T-helper 22 cell (primary cell): ENCODE data around the gene CYP4A22.
A peak's percentile ranks its signal among the peaks of the same experiment; 100 is the strongest.
"Not testable (repeated sequence)": the region's sequence is repeated elsewhere in the genome, so short reads cannot be mapped to it uniquely, and the experiment has no call there.

Experiments
- DNase-seq: peaks from one replicate; pipeline ENCODE4 v3.0.0-alpha.2; 2020; ENCODE audit warnings: low read depth

CYP4A22 gene

DNA sequence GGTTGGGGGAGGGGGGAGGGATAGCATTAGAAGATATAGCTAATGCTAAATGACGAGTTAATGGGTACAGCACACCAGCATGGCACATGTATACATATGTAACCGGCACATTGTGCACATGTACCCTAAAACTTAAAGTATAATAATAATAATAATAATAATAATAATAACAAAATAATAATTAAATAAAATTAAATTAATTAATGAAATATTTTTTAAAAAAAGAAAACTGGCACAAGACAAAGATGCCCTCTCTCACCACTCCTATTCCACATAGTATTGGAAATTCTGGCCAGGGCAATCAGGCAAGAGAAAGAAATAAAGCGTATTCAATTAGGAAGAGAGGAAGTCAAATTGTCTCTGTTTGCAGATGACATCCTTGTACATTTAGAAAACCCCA is 20.7 kb downstream of the CYP4A22 start:
- DNase-seq: not testable (repeated sequence)

DNA sequence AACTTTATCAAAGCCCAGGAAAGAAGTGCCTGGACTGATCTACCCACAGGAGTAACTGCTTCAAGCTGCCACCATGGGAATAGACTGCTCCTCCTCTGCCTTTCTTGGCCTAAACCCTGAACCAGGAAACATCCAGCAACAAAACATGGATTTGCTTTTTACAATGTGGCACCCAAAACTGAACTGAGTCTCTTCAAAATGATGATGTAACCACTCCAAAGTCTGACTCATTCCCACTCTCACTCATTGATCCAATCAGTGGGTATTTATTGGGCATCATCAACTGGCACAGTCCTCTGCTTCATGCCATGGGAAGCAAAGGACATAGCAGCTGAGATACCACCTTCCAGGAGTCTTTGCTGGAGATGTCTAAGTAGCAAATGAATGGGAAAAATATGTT is 23.5 kb downstream of the CYP4A22 start:
- no peak for DNase-seq

DNA sequence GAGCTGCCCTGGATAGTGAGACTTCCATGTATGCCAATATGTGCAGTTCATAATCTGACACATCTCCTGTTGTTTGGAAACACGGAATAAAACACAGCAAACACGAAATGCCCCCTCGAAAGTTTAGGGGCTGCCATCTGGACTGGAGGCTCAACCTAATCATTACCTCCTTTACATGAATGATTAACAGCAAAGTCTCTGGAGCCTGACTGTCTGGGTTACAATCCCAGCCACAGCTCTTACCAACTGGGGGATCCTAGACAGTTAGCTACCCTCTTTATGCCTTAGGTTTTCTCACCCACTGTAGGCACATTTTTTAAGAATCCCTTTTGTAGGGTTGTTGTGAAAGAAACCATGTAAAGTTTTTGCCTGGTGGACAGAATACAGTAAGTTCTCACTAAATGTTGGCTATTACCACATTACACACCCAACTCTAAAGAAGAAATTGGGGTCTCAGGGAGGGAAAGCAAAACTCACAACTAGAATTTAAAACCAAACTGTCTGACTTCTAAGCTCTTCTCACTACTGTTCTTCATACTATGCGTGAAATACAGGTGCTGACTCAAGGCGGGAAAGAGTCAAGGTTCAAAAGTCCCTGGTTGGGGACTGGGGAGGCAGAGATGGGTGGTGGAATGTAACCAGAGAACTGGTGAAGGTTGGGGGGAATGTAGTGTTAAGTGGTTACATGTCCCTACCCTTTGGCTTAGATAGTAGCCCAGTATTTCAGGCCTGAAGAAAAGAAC is 24.2 kb downstream of the CYP4A22 start:
- DNase-seq: no peak

DNA sequence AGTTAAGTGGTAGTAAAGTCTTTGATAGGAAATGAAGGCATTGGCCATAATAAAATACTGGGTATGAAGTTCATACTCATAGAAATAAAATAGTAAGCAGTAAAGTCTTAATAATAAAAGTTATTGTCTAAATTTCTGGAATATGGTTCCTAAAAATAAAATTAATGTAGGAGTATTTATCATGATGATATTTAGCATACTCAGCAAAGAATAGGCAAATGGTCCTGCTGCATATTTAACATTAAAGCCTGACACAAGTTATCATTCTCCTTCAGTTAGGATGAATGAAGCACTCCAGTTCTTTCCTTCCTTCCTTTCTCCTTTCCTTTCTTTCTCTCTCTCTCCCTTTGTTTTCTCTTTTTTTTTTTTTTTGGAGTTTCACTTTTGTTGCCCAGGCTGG is 27.3 kb downstream of the CYP4A22 start:
- DNase-seq: no peak

DNA sequence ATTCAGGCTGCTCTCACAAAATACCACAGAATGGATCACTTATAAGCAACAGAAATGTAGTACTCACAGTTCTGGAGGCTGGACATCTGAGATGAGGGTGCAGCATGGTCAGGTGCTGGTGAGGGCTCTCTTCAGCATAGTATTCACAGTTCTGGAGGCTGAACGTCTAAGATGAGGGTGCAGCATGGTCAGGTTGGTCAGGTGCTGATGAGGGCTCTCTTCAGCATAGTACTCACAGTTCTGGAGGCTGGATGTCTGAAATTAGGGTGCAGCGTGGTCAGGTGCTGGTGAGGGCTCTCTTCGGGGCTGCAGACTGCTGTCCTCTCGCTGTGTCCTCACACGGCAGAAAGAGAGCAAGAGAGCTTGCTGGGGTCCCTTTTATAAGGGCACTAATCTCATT is 35.5 kb downstream of the CYP4A22 start:
- no peak for DNase-seq

DNA sequence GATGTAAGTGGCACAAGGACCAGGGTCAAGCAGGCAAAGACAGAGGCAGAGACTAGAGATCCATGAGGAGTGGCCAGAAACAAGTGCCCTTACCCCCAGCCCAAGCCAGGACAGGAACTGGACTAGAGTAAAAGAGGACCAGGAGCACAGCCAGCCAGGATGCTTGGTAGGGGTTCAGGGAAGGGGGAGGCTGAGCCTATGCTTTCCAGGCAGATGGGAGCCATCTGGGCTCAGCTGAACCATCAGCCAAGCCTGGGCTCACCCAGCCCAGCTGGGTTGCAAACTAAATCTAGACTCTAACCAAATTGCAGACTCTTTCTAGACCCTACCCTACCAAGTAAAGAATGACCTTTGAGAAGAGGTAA is 37.4 kb downstream of the CYP4A22 start:
- DNase-seq: no peak

DNA sequence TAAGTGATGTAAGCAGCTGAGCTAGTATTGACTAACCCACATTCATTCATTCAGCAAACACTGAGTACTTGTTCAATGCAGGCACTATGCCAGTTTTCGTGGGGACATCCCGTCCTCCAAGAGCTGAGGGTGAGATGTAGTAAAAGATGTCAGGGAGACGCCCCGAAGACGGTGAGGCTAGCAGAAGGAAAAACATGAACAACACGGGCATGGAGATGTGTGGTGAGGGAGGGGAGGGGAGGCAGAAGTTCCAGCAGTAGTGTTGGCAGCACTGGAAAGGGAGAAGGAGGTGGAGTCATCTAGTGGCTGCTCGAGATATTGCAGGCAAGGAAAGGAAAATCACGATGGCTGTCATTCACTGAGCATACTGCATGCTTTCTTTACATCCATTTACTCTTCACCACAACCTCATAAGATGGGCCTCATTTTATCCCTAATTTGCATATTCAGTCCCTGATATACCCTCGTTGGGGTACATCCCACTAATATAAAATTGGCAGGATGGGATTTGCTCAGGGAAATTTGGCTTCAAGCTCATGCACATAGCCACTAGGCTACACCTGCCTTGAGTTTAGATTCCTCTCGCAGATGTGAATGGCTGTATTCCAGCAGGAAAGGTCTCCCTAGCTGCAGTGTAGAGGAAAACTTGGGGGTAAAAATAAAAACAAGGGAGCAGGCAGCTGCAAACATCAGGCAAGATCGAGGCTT is 38.1 kb downstream of the CYP4A22 start:
- no peak for DNase-seq

DNA sequence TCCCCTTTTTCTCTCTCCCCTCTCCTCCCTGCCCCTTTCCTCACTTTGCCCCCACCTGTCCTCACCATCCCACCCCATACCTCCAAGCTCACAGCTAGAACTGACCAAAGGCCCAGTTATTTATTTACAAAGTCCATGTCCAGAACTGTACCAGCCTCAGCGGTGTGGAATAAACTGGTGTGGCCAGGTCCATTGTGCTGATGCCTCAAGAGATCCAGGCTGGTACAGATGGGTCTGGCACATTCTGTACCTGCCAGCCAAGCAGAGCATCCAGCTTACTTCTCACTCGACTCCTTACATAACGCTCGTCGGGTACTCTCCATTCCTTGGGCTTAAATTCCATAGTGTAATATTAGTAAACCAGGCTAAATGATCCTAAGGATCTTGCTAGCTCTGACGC is 40.8 kb downstream of the CYP4A22 start:
- no peak for DNase-seq

DNA sequence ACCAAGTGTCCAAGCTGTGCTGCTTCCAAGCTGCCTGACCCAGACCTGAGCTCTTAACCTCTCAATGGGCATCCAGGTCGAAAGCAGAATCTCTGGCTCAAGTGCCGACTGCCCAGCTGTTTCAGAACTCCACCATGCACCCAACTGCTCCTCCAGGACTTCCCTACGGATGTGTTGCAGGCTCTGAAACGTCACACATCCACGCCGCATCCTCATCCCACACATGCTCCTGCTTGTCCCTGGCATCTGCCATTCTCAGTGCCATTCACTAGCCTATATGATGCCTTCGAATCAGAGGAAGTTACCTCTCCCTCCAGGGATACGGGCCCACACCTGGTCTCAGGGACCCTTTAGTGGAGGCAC is 41.4 kb downstream of the CYP4A22 start:
- DNase-seq: no peak

DNA sequence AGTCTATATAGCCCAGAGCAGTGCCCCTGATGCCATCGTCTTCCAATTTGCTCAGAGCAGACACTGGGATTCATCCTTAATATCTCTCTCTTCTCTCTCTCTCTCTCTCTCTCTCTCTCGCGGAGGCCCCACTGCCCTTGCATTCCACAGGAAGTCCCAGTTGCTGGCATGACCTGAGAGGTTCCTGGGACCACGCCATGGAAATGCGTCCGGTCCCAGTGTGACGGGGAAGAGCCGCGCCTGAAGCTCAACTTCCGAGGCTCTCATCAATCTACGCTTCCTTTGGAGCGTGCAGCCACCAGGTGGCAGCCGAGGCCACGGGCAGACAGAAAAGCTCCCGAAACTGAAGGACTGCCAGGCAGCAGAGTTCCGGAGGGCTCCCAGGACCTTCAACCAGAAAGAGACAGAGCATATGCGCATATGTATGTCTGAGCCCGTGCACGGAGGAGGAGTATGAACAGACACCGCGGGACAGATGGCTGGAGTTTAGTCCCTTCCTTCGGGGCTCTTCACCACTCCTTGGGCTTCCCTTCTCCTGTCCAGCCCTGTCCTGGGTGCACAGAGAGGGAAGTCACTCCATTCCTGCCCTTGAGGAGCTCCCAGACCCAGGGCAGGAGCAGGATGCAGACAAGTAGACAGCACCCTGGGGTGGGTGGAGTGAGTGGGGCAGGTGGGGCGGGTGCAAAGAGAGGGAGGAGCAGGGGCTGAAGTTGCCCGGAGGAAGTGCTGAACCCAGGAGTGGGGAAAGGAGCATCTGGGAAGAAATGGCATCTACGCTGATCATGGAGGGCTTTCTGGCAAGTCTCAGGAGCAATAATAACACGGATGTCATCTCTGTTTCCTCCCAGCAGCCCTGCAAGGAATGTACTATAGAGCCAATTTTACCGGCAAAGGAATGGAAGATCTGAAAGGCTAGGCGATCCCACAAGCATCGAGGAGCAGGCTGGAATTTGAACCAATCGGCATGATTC is 42.1 kb downstream of the CYP4A22 start:
- DNase-seq: peak; percentile 22

DNA sequence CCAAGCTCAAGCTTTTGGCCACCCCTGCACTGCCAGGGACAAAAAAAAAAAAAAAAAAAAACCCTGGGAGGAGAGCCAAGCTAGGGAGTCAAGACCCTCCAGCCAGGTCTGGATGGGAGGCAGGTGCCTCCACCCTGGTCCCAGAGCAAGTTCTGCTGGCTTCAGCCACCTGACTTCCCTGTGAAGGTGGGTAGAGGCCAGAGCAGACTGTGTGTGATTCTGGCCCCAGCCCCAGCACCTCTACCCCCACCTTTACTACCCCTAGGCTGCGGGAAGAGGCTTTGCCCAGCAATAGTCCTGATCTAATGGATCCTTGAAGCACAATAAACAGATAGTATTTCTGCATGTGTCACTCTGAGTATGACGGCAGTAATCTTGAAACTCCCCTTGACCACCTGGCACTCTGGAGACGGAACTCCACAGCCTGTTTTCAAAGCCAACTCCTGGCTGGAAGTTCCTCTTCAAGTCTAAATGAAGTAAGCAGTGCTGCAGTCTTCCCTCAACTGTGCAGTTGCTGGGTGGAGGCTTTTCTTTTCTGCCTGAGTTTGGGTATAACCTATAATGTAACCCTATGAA is 42.8 kb downstream of the CYP4A22 start:
- no peak for DNase-seq

DNA sequence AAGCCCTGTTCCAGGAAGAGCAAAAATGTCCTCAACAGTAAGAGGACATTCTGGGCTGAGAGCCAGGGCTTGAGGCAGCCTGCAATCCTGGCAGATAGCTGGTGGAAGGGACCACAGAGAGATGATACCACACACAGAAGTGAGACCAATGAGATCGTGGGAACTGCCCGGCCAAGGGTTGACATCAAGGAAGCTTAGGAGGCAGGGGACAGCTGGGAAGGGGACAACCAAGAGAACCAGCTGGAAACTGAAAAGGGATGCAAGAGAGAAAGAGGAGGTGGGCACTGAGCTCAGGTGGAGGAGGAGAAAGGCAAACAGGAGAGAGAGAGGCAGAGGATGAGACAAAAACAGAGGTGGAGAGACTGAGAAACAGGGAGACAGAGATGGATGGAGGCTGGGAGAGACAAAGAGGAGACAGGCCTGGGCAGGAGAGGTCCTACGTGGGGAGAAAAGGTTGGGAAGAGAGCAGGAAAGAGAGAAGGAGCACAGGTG is 43.4 kb downstream of the CYP4A22 start:
- DNase-seq: no peak

DNA sequence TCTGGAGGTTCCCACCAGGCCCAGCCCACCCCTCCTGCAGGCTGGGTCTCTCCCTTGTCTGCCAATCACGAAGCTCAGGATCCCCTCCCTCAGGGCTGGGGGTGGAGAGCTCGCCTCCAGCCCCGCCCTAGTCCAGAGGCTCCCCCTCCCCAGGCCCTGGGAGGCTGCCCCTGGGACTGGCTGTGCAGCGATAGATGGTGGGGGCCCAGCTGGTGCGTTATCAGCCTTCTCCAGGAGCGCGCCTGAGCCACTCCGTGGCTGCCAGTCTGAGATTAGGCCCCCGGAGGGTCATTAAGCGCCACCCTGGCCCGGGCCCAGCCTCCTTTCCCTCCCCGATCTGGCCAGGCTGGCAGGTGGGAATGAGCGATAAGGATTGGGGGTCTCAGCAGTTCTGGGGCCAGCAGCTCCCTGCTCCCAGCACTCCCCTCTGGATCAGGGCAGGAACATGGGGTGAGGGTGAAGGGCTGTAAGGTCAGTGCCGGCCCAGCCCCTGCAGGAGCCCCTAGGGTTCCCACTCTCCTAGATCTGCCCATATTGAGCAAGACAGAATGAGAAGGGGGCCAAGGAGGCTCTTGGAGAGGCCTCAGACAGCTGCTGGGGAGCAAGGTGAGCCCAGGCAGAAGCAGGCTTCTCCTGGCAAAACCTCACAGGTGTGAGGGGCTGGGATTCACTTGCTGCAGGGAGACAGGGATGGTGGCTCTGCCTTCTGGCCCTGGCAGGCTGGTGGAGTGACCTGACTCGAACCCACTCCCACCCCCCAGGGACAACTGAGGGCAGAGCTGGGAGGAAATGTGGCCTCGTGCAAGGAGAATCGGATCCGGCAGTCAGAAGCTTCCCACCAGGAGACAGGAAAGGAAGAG is 44.1 kb downstream of the CYP4A22 start:
- no peak for DNase-seq

DNA sequence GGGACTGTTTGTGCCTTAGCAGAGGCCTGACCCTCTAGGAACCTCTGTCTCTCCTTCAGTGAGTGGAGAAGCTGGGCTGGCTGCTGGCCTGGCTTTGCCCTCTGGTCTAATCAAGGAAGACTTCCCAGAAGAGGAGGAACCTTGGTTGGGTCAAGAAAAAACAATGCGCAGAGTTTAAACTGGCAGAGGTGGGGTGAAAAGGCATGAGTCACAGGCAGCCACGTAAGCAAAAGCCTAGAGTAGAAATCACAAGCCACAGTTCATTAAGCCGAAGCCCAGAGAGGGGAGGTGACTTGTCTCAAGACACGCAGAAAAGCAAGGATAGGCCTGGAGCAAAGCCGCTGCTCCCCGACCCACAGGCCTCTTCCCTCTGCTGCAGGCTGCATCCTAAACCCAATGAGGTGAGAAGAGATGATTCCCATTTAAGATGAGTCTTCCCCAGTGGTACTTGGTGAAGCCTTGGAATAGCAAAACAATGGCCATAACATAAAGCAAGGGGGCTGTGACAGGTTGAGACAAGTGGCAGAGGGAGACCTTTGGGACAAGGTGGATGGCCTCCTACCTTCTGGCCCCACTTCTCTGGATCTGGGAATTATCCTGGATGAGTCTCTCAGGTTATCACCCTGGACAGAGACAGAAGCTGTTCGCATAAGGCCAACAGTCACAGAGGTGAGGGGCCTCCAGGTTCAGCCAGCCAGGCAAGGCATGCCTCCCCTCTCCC is 44.9 kb downstream of the CYP4A22 start:
- no peak for DNase-seq

DNA sequence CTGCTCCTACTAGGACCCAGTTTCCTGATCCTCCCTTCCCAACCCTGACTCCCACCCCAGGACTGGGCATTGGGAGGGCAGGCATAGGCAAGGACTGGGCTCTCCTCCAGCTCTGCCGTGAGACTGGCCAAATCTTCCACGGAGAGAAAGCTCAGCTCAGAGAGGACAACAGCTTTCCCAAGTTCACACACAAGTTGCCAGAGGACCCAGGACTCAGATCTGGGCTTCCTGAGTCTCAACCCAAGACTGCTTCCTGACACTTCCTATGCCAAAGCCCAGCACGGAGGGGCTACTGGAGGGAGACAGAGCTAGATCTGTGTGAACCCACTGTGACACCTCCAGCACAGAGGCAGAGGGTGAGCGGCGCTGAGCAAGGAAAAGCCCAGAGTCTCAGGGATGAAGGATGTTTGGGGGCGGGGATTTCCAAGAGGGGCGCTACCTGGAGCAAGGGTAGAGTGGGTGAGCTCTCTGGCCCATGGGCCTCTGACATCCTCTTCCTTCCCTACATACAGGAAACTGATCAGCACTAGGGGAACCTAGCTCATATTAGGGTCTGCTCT is 45.5 kb downstream of the CYP4A22 start:
- no peak for DNase-seq

DNA sequence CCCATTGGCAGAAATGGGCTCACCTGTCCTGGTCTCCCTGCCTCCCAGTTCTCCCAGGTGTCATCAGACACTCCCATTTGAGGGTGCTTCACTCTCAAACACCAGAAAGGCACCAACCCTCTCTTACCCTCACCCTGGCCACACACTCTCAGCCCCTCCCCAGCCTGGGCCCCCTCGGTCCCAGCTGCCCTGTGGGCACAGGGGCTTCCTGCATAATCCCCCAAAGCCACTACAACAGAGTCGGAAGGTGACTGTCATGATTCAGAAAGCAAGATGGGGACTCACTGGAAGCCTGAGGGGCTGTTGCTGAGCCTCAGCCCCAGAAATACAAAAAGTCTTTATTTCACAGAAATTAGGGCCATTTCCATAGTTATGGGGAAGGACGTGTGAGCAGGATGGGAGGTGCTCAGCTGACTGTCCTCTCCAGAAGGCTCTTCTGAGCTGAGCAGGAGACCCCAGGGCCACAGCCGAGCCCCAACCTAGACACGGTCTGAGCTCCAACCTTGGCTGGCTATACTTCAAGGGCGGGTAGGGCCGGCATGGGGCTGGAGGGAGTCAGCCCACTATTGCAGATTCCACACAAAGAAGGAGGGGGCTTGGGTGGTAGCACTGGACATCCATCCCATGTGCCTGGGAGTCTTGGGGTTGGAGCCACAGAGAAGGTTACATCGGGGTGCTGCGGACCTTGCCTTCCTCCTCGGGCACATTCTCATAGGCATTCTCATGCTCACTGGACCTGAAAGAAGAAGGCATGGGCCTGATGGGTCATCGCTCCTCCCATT is 46.3 kb downstream of the CYP4A22 start:
- DNase-seq: no peak

DNA sequence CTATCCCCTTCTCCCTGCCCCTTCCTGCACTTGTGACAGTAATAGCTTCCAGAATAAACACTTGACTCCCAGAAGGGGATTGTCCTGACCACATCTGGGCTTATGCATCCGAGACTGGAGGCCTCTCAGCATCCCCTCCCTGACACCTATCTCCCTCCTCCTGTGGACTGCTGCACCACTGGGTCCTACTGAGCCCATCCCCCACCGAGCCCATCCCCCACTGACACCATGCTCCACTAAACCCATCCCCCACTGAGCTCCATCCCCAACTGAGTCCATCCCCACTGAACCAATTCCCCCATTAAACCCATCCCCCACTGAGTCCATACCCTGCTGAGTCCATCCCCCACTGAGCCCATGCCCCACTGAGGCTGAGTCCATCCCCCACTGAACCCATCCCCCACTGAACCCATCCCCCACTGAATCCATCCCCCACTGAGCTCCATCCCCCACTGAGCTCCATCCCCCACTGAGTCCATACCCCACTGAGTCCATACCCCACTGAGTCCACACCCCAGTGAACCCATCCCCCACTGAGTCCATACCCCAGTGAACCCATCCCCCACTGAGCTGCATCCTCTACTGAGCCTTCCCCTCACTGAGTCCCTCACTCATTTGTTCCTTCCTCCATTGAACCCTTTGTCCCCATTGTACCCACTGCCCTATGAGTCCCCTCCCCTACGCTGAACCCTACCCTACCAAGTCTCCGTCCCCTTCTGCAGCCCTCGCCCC is 47.0 kb downstream of the CYP4A22 start:
- DNase-seq: no peak

DNA sequence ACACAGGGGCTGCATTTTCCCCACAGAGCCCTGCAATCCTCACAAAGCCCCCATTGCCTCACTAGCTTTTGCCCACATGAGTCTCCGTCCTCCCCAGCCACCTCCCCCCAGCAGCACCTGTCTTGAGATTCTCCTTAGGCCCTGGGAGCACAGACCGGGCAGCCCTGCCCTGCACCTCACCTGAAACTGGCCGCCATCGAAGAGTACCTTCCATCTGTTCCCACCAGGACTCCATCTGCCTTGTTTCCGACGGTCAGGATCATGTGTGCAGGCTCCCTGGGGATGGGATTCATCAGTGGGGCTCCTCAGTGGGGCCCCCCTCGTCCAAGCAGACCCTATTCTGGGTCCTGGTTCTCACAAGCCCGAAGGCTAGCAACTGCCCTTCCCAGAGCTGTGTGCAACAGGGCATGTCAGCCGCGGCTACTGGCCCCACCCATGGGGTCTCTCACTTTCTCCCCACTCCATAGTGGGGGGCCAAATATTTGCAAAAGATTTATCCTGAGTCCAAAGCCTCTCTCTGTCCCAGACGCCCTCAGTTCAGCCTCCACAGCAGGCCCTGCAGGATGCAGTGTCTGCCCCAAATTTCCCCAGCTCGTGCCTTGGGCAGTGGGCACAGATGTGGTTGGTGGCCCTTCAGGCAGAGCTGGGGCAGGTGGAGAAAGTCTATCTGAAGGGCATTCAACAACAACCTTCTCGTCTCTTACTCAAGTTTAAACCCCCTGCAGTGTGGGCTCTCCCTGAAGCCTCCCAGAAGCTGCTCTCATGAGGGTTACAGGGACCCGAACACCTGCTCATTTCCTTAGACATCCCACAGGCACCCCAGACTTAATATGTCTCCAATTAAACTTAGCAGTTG is 47.8 kb downstream of the CYP4A22 start:
- no peak for DNase-seq
